ENCODE measurements around the gene CRB3.
A peak's percentile ranks its signal among the peaks of the same experiment; 100 is the strongest.

CRB3 gene

DNA sequence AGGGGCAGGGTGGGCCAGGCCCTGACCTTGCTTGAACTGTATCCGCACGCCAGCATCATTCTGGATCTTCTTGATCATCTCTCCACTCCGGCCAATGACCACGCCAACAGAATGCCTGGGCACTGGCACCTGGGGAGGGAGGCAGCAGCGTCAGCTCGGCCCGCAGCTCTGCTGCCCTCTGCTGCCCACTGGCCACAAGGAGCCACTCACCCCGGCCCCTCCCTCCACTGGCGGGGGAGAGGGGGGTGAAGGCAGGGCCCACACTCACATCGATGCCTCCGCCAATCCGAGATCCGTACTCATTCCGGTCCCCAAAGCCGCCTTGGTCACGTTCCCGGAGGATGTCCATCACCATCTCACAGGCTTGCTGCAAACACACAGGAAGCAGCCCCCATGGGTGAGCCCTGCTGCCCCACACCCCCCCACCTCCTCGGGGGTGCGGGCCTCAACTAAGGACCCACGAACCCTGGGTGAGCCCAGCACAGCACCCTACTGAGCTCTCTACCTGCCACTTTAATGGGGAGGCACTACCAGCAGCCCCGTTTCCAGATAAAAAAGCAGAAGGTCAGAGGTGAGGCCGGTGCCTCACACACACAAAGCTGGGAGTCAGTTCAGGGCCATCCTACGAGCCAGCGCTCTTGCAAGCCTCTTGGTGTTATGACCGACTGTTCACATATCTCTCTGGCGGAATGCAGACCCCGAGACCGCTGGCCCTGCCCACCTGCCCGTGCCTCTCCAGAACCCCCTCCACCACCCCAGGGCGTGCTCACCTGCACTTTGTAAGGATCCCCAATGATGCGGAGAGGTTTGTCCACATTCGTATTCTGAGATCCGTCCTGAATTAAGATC is 46.1 kb upstream of the CRB3 start:
- TF ChIP-seq SIN3A (IDR thresholded peaks at IDR 0.05; ENCODE audit: borderline replicate concordance, insufficient read depth, low read length) (no peak), TAF1 (IDR thresholded peaks at IDR 0.05; ENCODE audit: borderline replicate concordance, insufficient read depth, low read length) (no peak), FOXP2 (optimal IDR thresholded peaks at IDR 0.05; ENCODE audit: borderline replicate concordance, extremely low read depth, extremely low read length, insufficient read depth) (no peak), POLR2AphosphoS5 (IDR thresholded peaks at IDR 0.05; ENCODE audit: low read depth, low read length) (no peak)
- TF ChIP-seq, protein P1, sequence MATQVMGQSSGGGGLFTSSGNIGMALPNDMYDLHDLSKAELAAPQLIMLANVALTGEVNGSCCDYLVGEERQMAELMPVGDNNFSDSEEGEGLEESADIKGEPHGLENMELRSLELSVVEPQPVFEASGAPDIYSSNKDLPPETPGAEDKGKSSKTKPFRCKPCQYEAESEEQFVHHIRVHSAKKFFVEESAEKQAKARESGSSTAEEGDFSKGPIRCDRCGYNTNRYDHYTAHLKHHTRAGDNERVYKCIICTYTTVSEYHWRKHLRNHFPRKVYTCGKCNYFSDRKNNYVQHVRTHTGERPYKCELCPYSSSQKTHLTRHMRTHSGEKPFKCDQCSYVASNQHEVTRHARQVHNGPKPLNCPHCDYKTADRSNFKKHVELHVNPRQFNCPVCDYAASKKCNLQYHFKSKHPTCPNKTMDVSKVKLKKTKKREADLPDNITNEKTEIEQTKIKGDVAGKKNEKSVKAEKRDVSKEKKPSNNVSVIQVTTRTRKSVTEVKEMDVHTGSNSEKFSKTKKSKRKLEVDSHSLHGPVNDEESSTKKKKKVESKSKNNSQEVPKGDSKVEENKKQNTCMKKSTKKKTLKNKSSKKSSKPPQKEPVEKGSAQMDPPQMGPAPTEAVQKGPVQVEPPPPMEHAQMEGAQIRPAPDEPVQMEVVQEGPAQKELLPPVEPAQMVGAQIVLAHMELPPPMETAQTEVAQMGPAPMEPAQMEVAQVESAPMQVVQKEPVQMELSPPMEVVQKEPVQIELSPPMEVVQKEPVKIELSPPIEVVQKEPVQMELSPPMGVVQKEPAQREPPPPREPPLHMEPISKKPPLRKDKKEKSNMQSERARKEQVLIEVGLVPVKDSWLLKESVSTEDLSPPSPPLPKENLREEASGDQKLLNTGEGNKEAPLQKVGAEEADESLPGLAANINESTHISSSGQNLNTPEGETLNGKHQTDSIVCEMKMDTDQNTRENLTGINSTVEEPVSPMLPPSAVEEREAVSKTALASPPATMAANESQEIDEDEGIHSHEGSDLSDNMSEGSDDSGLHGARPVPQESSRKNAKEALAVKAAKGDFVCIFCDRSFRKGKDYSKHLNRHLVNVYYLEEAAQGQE (IDR thresholded peaks at IDR 0.05; ENCODE audit: insufficient read depth in 1 of 2, low read depth in 2 of 2, low read length in 2 of 2): no peak

DNA sequence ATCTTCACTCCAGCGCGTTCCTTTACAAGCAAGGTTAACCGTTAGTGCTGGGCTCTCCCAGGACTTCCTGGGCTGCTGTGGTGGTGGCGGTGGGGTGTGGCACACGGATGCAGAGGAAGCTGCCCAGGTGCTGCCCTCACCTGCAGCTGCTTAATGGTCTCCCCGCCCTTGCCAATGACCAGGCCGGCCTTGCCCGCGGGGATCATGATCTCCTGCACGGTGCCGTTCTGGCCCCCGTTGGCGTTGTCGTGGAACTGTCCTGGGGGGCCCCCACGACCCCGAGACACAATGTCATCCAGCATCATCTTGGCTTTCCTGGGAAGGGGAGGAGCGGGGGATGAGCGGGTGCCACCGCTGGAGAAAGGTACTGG is 45.5 kb upstream of the CRB3 start:
- TF ChIP-seq FOXP2 (optimal IDR thresholded peaks at IDR 0.05; ENCODE audit: borderline replicate concordance, extremely low read depth, extremely low read length, insufficient read depth) (no peak), TAF1 (IDR thresholded peaks at IDR 0.05; ENCODE audit: borderline replicate concordance, insufficient read depth, low read length) (no peak), POLR2AphosphoS5 (IDR thresholded peaks at IDR 0.05; ENCODE audit: low read depth, low read length) (no peak), SIN3A (IDR thresholded peaks at IDR 0.05; ENCODE audit: borderline replicate concordance, insufficient read depth, low read length) (no peak)
- TF ChIP-seq, protein P1 (IDR thresholded peaks at IDR 0.05; ENCODE audit: insufficient read depth in 1 of 2, low read depth in 2 of 2, low read length in 2 of 2): no peak

DNA sequence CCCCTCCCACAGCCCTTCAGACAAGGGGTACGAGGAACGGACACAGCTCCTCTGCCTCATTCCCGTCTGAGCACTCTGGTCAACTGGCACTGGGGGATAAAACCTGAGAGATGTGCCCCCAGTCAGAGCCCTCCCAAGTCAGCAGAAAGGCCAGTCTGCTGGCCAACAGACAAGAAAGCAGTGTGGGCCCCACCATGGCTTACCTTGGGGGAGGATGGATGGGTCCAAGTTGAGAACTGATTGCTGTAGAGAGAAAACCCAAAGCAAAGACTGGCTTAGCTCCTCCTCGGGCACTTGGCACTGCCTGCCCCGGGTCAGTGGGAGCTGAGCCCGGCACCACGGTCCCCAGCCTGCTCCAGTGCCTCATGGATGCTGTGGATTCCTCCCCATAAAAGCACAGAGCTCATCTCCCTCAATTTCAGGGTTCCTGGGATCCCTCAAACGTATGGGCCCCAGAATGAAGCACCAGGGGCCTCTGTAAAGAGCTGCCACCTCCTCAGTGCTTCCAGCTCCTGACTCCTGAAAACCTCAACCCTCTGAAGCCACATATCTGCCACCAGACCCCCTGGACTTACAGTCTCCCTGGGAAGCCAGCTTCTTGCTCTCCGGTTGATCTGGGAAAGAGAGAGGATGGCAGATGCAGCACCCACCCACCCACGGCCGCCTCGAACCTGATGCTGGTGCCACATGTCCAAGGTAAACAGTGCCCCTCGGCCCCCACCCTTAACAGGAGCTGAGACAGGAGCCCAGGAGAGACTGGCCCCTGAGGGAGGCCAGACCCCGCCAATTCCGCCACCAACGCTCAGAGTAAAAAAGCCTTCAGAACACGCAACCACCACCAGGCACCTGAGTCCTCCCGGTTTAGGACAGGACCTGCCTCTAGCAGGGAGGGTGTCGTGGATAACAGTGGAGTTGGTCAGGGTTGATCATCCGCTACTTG is 42.7 kb upstream of the CRB3 start:
- TF ChIP-seq POLR2AphosphoS5 (IDR thresholded peaks at IDR 0.05; ENCODE audit: low read depth, low read length): no peak
- TF ChIP-seq SIN3A (IDR thresholded peaks at IDR 0.05; ENCODE audit: borderline replicate concordance, insufficient read depth, low read length): no peak
- TF ChIP-seq TAF1 (IDR thresholded peaks at IDR 0.05; ENCODE audit: borderline replicate concordance, insufficient read depth, low read length): no peak
- TF ChIP-seq, protein P1 (IDR thresholded peaks at IDR 0.05; ENCODE audit: insufficient read depth in 1 of 2, low read depth in 2 of 2, low read length in 2 of 2): no peak
- TF ChIP-seq FOXP2 (optimal IDR thresholded peaks at IDR 0.05; ENCODE audit: borderline replicate concordance, extremely low read depth, extremely low read length, insufficient read depth): no peak

DNA sequence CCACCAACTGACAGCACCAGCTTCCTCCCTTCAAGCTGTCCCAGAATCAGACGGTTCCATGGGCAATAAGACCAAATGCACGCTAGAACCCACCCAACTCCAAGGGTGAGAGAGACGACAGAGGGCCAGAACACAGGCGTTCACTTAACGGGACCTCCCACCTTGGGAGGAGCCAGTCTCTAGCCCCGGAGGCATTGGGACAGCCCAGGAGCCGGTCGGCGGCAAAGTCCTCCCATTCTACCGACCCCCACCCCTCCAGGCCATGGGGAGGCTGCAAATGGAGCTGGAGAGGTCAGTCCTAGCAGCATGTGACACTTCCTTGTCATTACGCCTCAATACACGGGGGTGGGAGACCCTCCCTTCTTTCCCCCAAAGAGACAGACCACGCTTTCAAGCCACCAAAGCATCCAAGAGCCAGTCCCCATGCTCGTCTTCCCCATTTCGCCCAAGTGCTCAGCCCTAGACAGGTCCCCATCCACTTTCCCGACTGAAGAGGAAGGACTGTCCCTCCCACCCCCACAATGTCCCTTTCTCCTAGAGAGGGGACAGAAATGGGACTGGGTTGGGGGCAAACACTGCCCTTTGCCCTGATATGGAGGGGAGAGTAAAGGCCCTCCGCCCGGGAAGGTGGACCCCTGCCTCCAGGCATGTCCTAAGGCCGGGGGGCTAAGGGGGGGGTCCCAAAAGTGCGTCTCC is 40.4 kb upstream of the CRB3 start:
- TF ChIP-seq POLR2AphosphoS5 (IDR thresholded peaks at IDR 0.05; ENCODE audit: low read depth, low read length) (0 out of 2 replicates have a peak, but pooled peaks have one; percentile 27), SIN3A (IDR thresholded peaks at IDR 0.05; ENCODE audit: borderline replicate concordance, insufficient read depth, low read length) (no peak)
